SK-N-SH (cell line): ENCODE measurements around the gene GPR87. TPM values are rescaled to one million over a fixed set of nuclear protein-coding genes. Genes with fewer than 3 reads are reported as not detected.

Experiments used
- CTCF ChIA-PET: fragments of 300-600, 350-600 bp; formaldehyde crosslinking; extraction: SDS; loops from one replicate; lab custom pipeline; 2021; lab: Yijun Ruan, JAX
- POLR2A ChIA-PET: fragments of 350-600 bp; sonication (Branson Sonifier 250); formaldehyde crosslinking; extraction: SDS; loops from one replicate; lab custom pipeline; 2020; ENCODE audit warnings: antibody characterized with exemption, inconsistent platforms; lab: Yijun Ruan, JAX
- DNase-seq: peaks from one replicate; pipeline ENCODE4 v3.0.0; 2012
- H2AFZ ChIP-seq: fragments of 200-600 bp; sonication (generic); 2 replicates; pipeline ENCODE4 v1.8.1; 2016; ENCODE audit warnings: antibody characterized with exemption, mild to moderate bottlenecking, low read depth
- H3F3A ChIP-seq: fragments of 200-600 bp; sonication (generic); replicated peaks from 2 replicates; pipeline ENCODE3; 2016; ENCODE audit warnings: antibody characterized with exemption, mild to moderate bottlenecking; ENCODE audit not compliant: insufficient read depth
- H3K27ac ChIP-seq, 2 experiments: fragments of 200-500 bp in 1 of 2; fragments of 200-600 bp in 1 of 2; sonication (Bioruptor generic) in 1 of 2; sonication (generic), shearing (Covaris generic) in 1 of 2; 2 replicates each; pipeline versions ENCODE4 v1.5.1 to v1.6.1; 2014 to 2016; ENCODE audit warnings: low read depth in 2 of 2, inconsistent platforms in 1 of 2, low read length in 1 of 2, mild to moderate bottlenecking in 1 of 2, mixed read lengths in 1 of 2
- H3K27me3 ChIP-seq: fragments of 200-600 bp; sonication (generic), shearing (Covaris generic); 2 replicates; pipeline ENCODE4 v1.6.1; 2016; ENCODE audit warnings: mixed run types; ENCODE audit not compliant: insufficient read depth
- H3K36me3 ChIP-seq, 2 experiments: fragments of 200-500 bp in 1 of 2; fragments of 200-600 bp in 1 of 2; sonication (Bioruptor generic) in 1 of 2; sonication (generic) in 1 of 2; replicated peaks in 1 of 2; 2 replicates each; pipeline versions ENCODE3 to v1.5.1; 2014 to 2016; ENCODE audit warnings: low read length in 1 of 2, mild to moderate bottlenecking in 1 of 2; ENCODE audit not compliant: insufficient read depth in 2 of 2, control insufficient read depth in 1 of 2
- H3K4me1 ChIP-seq, 2 experiments: fragments of 200-500 bp in 1 of 2; fragments of 200-600 bp in 1 of 2; sonication (Bioruptor generic) in 1 of 2; sonication (generic), shearing (Covaris generic) in 1 of 2; 2 replicates each; pipeline versions ENCODE4 v1.5.1 to v1.6.1; 2014 to 2016; ENCODE audit warnings: low read depth in 1 of 2, low read length in 1 of 2, mixed run types in 1 of 2; ENCODE audit not compliant: insufficient read depth in 2 of 2, control insufficient read depth in 1 of 2
- H3K4me2 ChIP-seq: fragments of 200-600 bp; sonication (generic), shearing (Covaris generic); 2 replicates; pipeline ENCODE4 v1.6.1; 2017; ENCODE audit warnings: mixed run types
- H3K4me3 ChIP-seq, 2 experiments: fragments of 200-500 bp in 1 of 2; fragments of 200-600 bp in 1 of 2; sonication (Bioruptor generic) in 1 of 2; sonication (generic), shearing (Covaris generic) in 1 of 2; 2 replicates each; pipeline versions ENCODE4 v1.5.1 to v1.8.1; 2014 to 2016; ENCODE audit warnings: low read depth in 2 of 2, inconsistent platforms in 1 of 2, low read length in 1 of 2, mild to moderate bottlenecking in 1 of 2, mixed read lengths in 1 of 2, moderate library complexity in 1 of 2
- H3K79me2 ChIP-seq: fragments of 200-600 bp; sonication (generic); 2 replicates; pipeline ENCODE4 v1.8.1; 2017; ENCODE audit warnings: mild to moderate bottlenecking; ENCODE audit not compliant: insufficient read depth
- H3K9ac ChIP-seq: fragments of 200-600 bp; sonication (generic); 2 replicates; pipeline ENCODE4 v1.6.1; 2017; ENCODE audit warnings: mixed run types
- H3K9me2 ChIP-seq: fragments of 200-600 bp; sonication (generic); 2 replicates; pipeline ENCODE4 v1.6.1; 2017; ENCODE audit warnings: mixed run types
- H3K9me3 ChIP-seq: fragments of 200-600 bp; sonication (generic); 2 replicates; pipeline ENCODE4 v1.6.1; 2017; ENCODE audit warnings: mixed run types, mild to moderate bottlenecking, moderate library complexity
- H4K20me1 ChIP-seq: fragments of 200-600 bp; sonication (generic); 2 replicates; pipeline ENCODE4 v1.6.1; 2017; ENCODE audit warnings: mild to moderate bottlenecking, mixed run types; ENCODE audit not compliant: insufficient read depth
- CHD2 ChIP-seq: fragments of 150-350 bp; IDR thresholded peaks from 2 replicates; pipeline ENCODE4 v1.6.1; 2018; ENCODE audit warnings: low read length; ENCODE audit not compliant: partially characterized antibody
- ELF1 ChIP-seq: IDR thresholded peaks from 2 replicates; pipeline ENCODE4 v1.4.0; 2012
- EP300 ChIP-seq, 2 experiments: IDR thresholded peaks; 2 replicates each; pipeline versions ENCODE4 v1.4.0 to v1.6.1; 2012; ENCODE audit warnings: borderline replicate concordance in 1 of 2, low read depth in 1 of 2, low read length in 1 of 2
- FOSL2 ChIP-seq: IDR thresholded peaks from 2 replicates; pipeline ENCODE4 v1.4.0; 2012; ENCODE audit warnings: low read depth, mild to moderate bottlenecking, moderate library complexity, borderline replicate concordance
- FOXJ3 ChIP-seq: sonication (generic); formaldehyde crosslinking; IDR thresholded peaks from 2 replicates; pipeline ENCODE4 v1.5.1; 2020; ENCODE audit warnings: mild to moderate bottlenecking, missing genetic modification reagents
- FOXM1 ChIP-seq: IDR thresholded peaks from 2 replicates; pipeline ENCODE4 v1.4.0; 2012; ENCODE audit warnings: low read depth, mild to moderate bottlenecking
- GATA2 ChIP-seq: sonication (generic); formaldehyde crosslinking; IDR thresholded peaks from 2 replicates; pipeline ENCODE4 v1.5.0; 2020; ENCODE audit warnings: mild to moderate bottlenecking, missing genetic modification reagents
- IRF3 ChIP-seq: fragments of 150-350 bp; IDR thresholded peaks from 2 replicates; pipeline ENCODE4 v1.6.1; 2016; ENCODE audit warnings: mild to moderate bottlenecking, low read depth, low read length
- JUND ChIP-seq: IDR thresholded peaks from 2 replicates; pipeline ENCODE4 v1.4.0; 2012
- RAD21 ChIP-seq: IDR thresholded peaks from 2 replicates; pipeline ENCODE4 v1.6.1; 2012; ENCODE audit warnings: mild to moderate bottlenecking, low read length
- REST ChIP-seq: IDR thresholded peaks from 2 replicates; pipeline ENCODE4 v1.6.1; 2012; ENCODE audit warnings: mild to moderate bottlenecking, low read depth, low read length, moderate library complexity
- RFX5 ChIP-seq: IDR thresholded peaks from 2 replicates; pipeline ENCODE4 v1.6.1; 2012; ENCODE audit warnings: mild to moderate bottlenecking, improper control_type of control experiment, low read length
- RXRA ChIP-seq: IDR thresholded peaks from 2 replicates; pipeline ENCODE4 v1.4.0; 2012; ENCODE audit warnings: low read depth, mild to moderate bottlenecking, borderline replicate concordance
- SMC3 ChIP-seq: IDR thresholded peaks from 2 replicates; pipeline ENCODE4 v1.6.1; 2012; ENCODE audit warnings: low read depth, low read length, improper control_type of control experiment
- TAF1 ChIP-seq: IDR thresholded peaks from 2 replicates; pipeline ENCODE4 v1.6.1; 2012; ENCODE audit warnings: low read depth, mild to moderate bottlenecking, low read length, moderate library complexity, borderline replicate concordance
- TCF12 ChIP-seq: IDR thresholded peaks from 2 replicates; pipeline ENCODE4 v1.4.0; 2012
- USF1 ChIP-seq: IDR thresholded peaks from 2 replicates; pipeline ENCODE4 v1.4.0; 2012; ENCODE audit warnings: low read depth, borderline replicate concordance
- WGBS: methylation state at CpG from one replicate; pipeline ENCODE4 v1.1.6; 2017; ENCODE audit warnings: low lambda C conversion rate; 5-methylcytosine and 5-hydroxymethylcytosine counted together
- polyA plus RNA-seq, 3 experiments: library from polyadenylated mRNA; depleted of rRNA; stranded (reverse); fragments of >200 nt; gene quantifications; 2 replicates each; pipeline ENCODE4 v1.2.3, GENCODE V29; 2012

The GPR87 gene
- polyA plus RNA-seq, 1 of the 3 experiments (the other 2 are of a cell fraction): 2.3 TPM

GRCh38 chr3:151315136-151315535, 1.5 kb downstream of the GPR87 start:
- Histone ChIP-seq H3K4me3 (no peak overlapping the region), H3K9ac (no peak overlapping the region)
- TF ChIP-seq RFX5 (no peak), JUND (no peak), RXRA (no peak), TCF12 (no peak), ELF1 (no peak), EP300 (IDR thresholded peaks at IDR 0.05; ENCODE audit: borderline replicate concordance in 1 of 2, low read depth in 1 of 2, low read length in 1 of 2) (no peak), RAD21 (no peak)
- TF ChIP-seq, all 33 proteins: peak for 0
- Histone ChIP-seq H3K4me1 (peaks cover 0 to 19% of the 10 kb centered on the region in 2 experiments; a peak in 2 of 4 replicates), H3F3A (no peaks in the 10 kb centered on the region), H3K27ac (no peak overlapping the region; a peak in 1 of 4 replicates), H3K9me2 (no peaks in the 10 kb centered on the region), H4K20me1 (no peaks in the 10 kb centered on the region), H3K9me3 (no peaks in the 10 kb centered on the region; the same call in 1 of the 2 replicates), H3K27me3 (no peaks in the 10 kb centered on the region), H3K79me2 (no peaks in the 10 kb centered on the region), H2AFZ (no peak overlapping the region), H3K4me2 (no peak overlapping the region), H3K36me3 (no peaks in the 10 kb centered on the region)
- 58% methylated on average over 2 of the region's 2 CpGs for WGBS
- DNase-seq: no peak
- ChIA-PET POLR2A (no interaction called here), CTCF (no interaction called here)

GRCh38 chr3:151314593-151314992, 2.0 kb downstream of the GPR87 start:
- TF ChIP-seq RXRA (no peak), IRF3 (no peak), FOXJ3 (no peak), CHD2 (no peak), GATA2 (CRISPR knock-in tag) (no peak), FOSL2 (no peak), TCF12 (no peak), REST (no peak), SMC3 (no peak), ELF1 (no peak), TAF1 (no peak), USF1 (no peak), FOXM1 (no peak)
- no peak overlapping the region for H3K4me2 ChIP-seq
- H3K27ac ChIP-seq: no peak overlapping the region
- peaks cover 0 to 13% of the 10 kb centered on the region in 2 experiments; a peak in 2 of 4 replicates for H3K4me1 ChIP-seq
- H3F3A ChIP-seq: no peaks in the 10 kb centered on the region
- H3K4me3 ChIP-seq: no peak overlapping the region
- no peak overlapping the region for H2AFZ ChIP-seq
- no peaks in the 10 kb centered on the region; the same call in 1 of the 2 replicates for H3K9me3 ChIP-seq
- no peaks in the 10 kb centered on the region for H3K36me3 ChIP-seq
- no peaks in the 10 kb centered on the region for H3K79me2 ChIP-seq
- POLR2A ChIA-PET: no interaction called here
- H3K9me2 ChIP-seq: no peaks in the 10 kb centered on the region
- H4K20me1 ChIP-seq: no peaks in the 10 kb centered on the region
- WGBS: 70% methylated on average over 5 of the region's 5 CpGs
- DNase-seq: no peak
- CTCF ChIA-PET: interaction anchor here (0.7 kb wide), 1 partner anchor 13 kb away, joined by 3 read pairs; no protein-coding TSS in a partner anchor
- no peak overlapping the region for H3K9ac ChIP-seq
- no peaks in the 10 kb centered on the region for H3K27me3 ChIP-seq
